DND-41 (cell line): ENCODE results near the gene TXNDC11.

Experiments used
- CTCF ChIP-seq: IDR thresholded peaks from 2 replicates; pipeline ENCODE4 v1.5.1; 2012; ENCODE audit warnings: borderline replicate concordance, low read length, moderate library complexity, mild to moderate bottlenecking; ENCODE audit not compliant: poor library complexity, severe bottlenecking; ENCODE audit errors: extremely low read depth
- EZH2 ChIP-seq: IDR thresholded peaks from 3 replicates; pipeline ENCODE4 v1.6.1; 2012; ENCODE audit warnings: borderline replicate concordance, low read depth, mild to moderate bottlenecking, moderate library complexity, low read length, inconsistent platforms; ENCODE audit not compliant: severe bottlenecking

- TF ChIP-seq CTCF, result no peak
- TF ChIP-seq EZH2, result no peak
Measured at GRCh38 chr16:11742536-11743307, at the start of gene TXNDC11.
